ENCODE data around the gene PEG3.

DNA sequence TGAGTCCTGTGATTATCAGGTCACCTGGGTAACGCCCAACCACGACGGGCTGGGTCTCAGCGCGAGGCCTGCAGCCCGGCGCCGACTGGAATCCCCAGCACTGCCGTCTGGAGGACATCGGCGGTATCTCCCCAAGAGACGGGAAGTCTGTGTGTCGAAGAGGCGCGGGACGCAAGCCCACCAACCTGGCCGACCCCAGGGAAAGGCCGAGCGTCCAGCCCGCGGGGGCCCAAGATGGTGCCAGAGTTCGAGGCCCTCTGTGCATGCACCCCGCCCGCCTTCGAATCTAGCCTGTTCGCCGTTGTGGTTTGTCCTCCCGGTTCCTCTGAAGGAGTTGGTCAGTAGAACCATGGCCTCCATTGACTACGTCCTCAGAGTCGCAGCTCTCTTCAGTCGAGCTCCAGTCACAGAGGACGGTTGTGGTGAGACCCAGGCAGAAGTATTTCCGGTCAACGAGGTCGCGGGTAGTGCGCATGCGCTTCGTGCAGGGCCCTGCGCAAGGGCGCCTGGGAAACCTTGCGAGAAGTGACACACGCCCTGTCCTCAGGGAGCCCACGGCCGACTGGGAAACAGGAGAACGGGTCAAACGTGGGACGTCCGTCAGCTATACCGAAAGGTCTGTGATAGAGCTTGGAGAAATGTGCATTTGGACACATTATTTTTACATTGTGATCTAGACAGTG lies 24.1 kb upstream of the PEG3 start:
- no peak for TF ChIP-seq CTCF (IDR thresholded peaks at IDR 0.05)
- no peak for TF ChIP-seq EZH2 (IDR thresholded peaks at IDR 0.05; ENCODE audit: borderline replicate concordance, insufficient read depth, low read depth, low read length, poor library complexity, severe bottlenecking)

Measured in B cell (primary cell).